DLD1 (cell line): ENCODE results near the gene HPS1.

Experiments used
- in situ Hi-C: cut with HindIII; loops from 2 replicates; pipeline ENCODE4 v1.10.0; 2017; ENCODE audit warnings: low sequenced_read_pairs

The HPS1 gene

DNA sequence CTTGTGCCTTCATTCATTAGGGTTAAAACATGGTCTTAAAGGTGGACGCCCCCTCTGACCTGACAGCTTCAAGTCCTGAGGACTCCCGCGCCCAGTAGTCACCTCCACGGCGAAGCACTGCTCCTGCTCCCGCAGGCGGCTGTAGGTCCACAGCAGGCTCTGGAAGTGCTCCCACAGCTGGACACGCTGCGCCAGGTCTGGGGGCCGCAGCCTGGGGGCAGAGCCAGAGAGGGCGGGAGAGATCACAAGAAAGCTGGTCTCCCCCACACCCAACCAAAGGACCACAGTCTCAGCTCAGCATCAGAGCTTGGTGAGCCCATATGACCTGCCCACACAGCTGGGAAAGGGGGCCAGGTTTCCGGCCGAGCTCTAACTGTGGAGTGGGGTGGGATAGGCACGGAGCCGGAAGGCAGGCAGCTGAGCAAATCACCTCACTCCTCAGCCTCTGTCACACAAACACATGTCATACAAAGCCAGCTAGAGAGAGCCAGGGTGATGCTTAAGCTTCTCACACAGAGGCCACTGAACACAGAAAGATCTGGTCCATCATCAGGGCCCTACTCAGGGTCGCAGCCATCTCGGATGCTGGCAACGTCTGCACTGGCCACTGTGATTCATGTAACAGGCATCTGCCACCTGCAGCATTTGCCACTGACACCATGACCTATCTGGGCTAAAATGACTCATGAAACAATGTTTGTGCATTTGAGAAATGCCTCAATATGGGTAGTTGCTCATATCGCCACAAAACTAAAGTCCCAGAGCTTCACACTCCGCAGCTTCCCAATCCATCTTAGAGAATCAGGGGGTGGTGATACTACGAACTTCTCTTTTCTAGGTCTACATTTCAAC is 12.6 kb downstream of the HPS1 start:
- in situ Hi-C loops: no loop called here

DNA sequence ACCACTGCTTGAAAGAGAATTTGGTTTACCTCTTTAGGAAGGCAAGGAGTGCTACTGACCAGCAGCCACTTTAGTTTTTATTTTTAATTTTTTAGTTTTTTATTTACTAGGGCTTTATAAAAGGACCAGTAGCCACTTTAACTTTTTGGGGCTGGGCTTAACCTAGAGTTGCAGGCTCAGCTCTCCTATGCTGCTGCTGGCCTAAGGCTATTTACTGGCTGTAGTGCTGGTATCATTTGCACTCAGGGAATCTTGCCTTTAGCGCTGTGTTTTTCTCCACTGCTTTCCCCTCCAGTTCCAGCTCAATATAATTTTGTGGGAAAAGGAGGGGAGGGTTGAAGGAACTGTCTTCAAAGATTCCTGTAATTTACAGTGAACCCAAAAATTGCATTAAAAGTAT is 13.4 kb downstream of the HPS1 start:
- in situ Hi-C loops: no loop called here

DNA sequence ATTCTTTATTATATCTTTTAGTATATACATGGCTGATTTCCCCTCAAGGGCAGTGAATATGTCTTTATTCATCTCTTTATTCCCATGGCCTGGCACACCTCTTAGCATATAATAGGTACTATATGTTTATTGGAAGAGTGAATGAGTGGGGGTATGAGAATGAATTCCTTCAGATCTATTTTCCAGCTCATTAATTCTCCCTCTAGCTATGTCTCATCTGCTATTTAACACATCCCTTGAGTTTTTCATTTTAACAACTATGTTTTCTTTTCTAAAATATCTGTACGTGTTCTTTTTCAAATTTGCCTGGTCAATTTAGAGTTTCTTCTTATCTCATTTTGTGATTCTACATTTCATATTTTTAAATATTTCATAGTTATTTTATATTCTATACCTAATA is 14.4 kb downstream of the HPS1 start:
- in situ Hi-C loops: no loop called here

DNA sequence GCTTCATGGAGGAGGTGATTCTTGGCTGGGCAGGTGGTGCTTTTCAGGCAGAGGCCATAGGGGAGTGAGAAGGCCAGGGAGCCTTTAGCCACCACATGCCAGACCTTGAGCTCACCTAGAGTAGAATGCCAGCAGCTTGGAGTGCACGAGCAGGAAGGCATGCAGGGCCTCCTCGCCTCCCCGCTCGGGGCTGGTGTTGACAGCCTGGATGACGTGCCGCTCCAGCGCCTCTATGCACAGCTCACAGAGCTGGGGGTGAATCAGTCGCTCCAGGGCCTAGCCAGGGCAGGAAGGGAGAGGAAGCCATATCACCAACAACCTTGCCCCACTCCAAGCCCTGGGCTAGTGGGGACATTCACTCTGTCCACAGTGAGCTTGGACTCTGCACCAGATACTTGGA is 15.7 kb downstream of the HPS1 start:
- in situ Hi-C loops: no loop called here

GRCh38 chr10:98430427-98430826 is 16.3 kb downstream of the HPS1 start:
- in situ Hi-C loops: no loop called here

- in situ Hi-C loops: no loop called here
These were observed 17.2 kb downstream of the HPS1 start for GRCh38 chr10:98429320-98430072.

DNA sequence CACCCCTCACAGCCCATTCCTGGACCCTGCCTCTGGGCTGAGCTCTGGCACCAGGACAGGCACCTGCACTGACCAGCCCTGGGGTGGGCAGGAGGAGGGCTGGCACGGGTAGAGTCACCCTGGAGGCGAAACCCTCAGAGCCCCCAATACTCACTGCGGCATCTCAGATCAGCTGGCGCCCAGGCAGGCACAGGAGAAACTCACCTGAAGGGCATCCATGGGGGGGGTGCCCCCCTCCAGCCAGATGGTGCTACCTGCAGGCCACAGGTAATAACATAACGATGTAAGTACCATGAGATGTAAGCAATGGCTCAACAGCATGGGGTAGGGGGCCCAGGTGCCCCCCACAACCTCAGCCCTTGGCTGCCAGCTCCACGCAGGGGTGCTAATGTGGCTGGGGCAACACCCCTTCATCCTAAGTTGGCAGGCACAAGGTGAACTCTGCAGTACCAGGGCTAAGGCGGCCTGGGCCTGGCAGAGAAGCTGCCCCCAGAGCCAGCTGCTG is 19.7 kb downstream of the HPS1 start:
- in situ Hi-C loops: no loop called here

DNA sequence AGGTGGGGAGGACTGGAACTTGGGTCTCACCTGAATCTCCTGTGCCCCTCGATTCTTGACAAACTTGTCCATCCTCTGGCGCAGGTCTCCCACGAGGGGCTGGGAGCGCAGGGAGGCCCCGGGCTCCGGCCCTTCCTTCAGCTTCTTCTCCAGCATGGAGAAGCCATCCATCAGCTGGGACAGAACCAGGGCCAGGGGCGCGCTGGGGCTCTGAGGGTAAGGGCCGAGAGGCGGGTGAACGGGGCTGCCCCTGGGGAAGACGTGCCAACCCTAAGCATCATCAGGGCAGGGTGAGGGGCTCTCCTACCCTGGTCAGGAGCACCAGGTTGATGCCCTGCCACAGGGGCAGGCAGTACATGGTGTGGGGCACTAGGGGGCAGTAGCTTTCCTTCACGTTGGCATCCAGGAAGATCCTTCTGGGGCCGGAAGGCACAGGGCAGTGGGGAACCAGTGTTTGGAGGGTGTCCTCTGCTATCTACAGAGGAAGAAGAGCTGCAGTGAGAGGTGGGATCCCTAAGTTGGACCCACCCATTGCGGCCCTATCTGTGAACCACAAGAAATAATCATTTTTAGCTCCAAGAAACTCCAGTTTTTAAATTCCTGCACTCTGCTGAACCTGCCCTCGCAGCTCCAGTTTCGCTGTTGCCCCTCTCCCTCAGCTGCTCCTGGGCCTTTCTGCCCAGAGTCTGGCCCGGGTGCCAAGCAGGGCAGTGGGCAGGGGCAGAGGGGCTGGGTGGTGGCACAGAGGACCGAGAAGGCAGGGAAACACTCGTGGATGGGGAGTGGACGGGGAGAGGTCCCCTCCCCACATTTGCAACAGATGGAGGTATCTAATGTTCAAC is 21.0 kb downstream of the HPS1 start:
- in situ Hi-C loops: no loop called here

- in situ Hi-C loops: no loop called here
These were observed 22.2 kb downstream of the HPS1 start for GRCh38 chr10:98424295-98425254.

DNA sequence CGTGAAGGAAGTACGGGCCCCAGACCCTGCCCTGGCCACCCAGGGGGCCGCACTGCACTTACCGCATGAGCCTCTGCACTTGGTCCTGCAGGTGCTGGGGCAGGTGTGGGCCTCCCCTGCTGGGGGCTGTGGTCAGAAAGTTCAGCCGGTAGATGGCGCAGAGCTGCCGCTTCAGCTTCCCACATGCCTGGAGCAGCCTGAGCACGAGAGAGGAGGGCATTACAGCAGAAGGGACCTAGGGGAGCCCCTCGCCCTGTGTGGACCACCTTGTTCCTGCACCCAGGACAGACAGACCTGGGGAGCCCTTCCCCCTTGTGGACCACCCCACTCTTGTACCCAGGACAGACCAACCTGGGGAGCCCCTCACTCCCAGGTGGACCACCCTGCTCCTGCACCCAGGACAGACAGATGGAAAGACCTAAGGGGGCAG is 23.0 kb downstream of the HPS1 start:
- in situ Hi-C loops: no loop called here

DNA sequence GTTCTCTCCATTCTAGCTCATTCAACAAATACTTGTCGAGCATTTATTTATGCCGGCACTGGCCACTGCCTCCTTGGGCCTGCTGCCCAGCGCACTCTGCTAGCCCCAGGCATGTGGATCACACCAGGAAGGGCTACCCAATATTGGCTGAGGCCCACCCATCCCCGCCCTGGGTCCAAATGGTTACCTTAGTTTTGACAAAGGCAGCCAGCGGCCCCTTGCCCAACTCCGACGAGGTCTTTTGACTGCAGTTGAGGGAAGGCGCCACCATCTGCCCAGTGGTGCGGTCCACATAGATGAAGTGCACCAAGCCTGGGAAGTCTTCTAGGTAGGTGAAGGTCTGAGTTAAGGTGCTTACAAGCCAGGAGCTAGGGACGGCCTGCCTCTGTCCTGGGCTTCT is 24.6 kb downstream of the HPS1 start:
- in situ Hi-C loops: no loop called here

- in situ Hi-C loops: no loop called here
These were observed 25.9 kb downstream of the HPS1 start for GRCh38 chr10:98420786-98421185.

DNA sequence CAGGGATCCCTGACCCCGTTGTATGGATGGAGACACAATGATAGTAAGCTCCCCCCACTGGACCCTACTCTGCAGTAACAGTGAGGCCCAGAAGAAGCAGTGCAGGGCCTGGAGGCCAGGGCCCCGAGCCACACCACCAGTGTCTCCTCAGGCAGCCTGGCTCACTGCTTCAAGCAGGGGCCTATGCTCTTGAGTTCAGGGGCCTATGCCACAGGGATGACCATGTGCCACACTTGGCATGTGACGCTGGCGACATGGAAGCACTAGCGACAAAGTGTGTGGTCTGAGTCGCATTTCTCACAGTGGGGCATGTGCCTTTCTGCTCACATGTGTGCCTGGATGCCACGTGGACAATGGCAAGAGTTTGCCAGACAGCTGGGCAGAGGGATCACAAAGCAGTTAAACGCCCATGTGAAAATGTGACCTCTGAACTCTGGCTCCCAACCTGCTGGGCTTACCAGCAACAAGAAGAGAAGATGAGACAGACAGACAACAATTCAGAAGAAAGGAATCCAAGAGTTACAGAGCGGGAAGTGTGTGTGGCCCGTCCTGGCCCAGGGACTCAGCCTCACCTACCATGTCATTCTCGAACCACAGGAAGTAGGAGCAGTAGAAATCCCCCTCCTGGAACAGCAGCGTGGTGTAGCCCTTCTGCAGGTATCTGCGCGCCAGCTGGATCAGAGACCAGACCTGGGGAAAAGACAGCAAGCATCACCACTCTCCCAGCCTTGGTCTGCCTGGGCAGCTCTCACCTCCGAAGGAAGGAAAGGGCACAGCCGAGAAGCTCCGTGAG is 27.1 kb downstream of the HPS1 start:
- in situ Hi-C loops: no loop called here

- in situ Hi-C loops: no loop called here
These were observed 27.9 kb downstream of the HPS1 start for GRCh38 chr10:98418665-98419468.

DNA sequence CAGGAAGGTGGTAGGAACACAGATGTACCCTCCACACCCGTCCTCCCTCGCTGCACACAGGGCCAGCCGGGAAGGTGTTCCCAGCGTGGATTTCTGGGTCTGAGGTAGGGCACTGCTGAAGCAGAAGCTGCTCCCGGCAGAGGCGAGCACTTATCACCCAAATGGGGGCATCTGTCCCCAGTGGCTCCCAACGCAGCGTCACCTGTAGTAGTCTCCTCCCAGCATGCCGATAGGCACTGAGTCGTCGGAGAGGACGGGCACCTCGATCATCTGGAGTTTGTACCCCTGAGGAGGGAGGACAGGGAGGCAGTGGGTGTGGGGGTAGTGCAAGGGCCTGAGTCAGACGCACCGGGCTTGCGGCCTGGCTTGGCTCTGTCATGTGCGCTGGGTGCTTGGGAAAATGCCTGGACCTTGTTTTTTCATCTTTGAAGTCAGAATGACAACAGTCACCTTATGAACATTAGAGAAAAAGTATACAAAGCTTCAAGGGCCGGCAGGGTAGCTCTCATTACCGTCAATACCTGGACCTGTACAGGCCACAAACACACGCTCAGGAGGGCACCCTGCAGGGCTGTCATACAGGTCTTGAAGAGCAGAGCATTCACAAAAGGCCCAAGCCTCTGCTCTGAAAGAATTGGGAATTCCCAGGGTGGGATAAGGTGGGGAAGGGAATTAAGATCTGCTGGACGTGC is 28.6 kb downstream of the HPS1 start:
- in situ Hi-C loops: no loop called here

- in situ Hi-C loops: no loop called here
These were observed 29.2 kb downstream of the HPS1 start for GRCh38 chr10:98417481-98417959.

- in situ Hi-C loops: no loop called here
These were observed 29.9 kb downstream of the HPS1 start for GRCh38 chr10:98416606-98417388.
